Measurements from ENCODE around the gene WDFY4.

GRCh38 chr10:48708144-48708543 lies 23.5 kb downstream of the WDFY4 start:
- TF ChIP-seq CTCF (IDR thresholded peaks at IDR 0.05; ENCODE audit: insufficient read depth, low read length, poor library complexity, severe bottlenecking): no peak
- no peak for TF ChIP-seq EZH2phosphoT487 (conservative IDR thresholded peaks at IDR 0.05; ENCODE audit: low read length)
